Body of pancreas (tissue), 4 donors: ENCODE measurements around the gene CAMK2A.

ENCODE experiments used
- POLR2A ChIP-seq, 3 donors: fragments of 450-650 bp; IDR thresholded peaks; one replicate each; pipeline ENCODE4 v1.6.1; 2016; ENCODE audit warnings: antibody characterized with exemption in 3 of 3, mild to moderate bottlenecking in 2 of 3
- TF ChIP-seq, protein P1 (sequence below), 7 experiments: fragments of 450-650 bp in 4 of 7; fragments of 200-600 bp in 3 of 7; sonication (generic) in 3 of 7; IDR thresholded peaks; one replicate each; pipeline ENCODE4 v1.5.1; 2016 to 2019; ENCODE audit warnings: antibody characterized with exemption in 7 of 7

- TF ChIP-seq, protein P1, sequence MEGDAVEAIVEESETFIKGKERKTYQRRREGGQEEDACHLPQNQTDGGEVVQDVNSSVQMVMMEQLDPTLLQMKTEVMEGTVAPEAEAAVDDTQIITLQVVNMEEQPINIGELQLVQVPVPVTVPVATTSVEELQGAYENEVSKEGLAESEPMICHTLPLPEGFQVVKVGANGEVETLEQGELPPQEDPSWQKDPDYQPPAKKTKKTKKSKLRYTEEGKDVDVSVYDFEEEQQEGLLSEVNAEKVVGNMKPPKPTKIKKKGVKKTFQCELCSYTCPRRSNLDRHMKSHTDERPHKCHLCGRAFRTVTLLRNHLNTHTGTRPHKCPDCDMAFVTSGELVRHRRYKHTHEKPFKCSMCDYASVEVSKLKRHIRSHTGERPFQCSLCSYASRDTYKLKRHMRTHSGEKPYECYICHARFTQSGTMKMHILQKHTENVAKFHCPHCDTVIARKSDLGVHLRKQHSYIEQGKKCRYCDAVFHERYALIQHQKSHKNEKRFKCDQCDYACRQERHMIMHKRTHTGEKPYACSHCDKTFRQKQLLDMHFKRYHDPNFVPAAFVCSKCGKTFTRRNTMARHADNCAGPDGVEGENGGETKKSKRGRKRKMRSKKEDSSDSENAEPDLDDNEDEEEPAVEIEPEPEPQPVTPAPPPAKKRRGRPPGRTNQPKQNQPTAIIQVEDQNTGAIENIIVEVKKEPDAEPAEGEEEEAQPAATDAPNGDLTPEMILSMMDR (IDR thresholded peaks at IDR 0.05): no peak
- TF ChIP-seq POLR2A (IDR thresholded peaks at IDR 0.05): no peak
Measured at GRCh38 chr5:150309886-150310239, 20.3 kb upstream of the CAMK2A start.
